Calu3 (cell line): ENCODE results near the gene ATP13A2. TPM values are rescaled to one million over a fixed set of nuclear protein-coding genes. Genes with fewer than 3 reads are reported as not detected.

ENCODE experiments used
- BruUV-seq: library from RNA; stranded (reverse); fragments of 400-500 nt; replicated peaks from 2 replicates; lab custom pipeline; 2021; lab: Mats Ljungman, UMichigan
- CTCF ChIA-PET: fragments of 300-600 bp; sonication (Branson Sonifier 250); formaldehyde crosslinking; loops from one replicate; lab custom pipeline; 2022; ENCODE audit warnings: antibody characterized with exemption; lab: Charles Lee
- DNase-seq: peaks from one replicate; pipeline ENCODE4 v3.0.0; 2022
- H3K27ac Mint-ChIP-seq: one replicate; pipeline ENCODE4 v1.8.0; 2022; ENCODE audit warnings: mixed read lengths; ENCODE audit not compliant: unreplicated experiment
- H3K27me3 Mint-ChIP-seq: one replicate; pipeline ENCODE4 v1.8.0; 2022; ENCODE audit warnings: mixed read lengths; ENCODE audit not compliant: unreplicated experiment
- H3K36me3 Mint-ChIP-seq: one replicate; pipeline ENCODE4 v1.8.0; 2022; ENCODE audit warnings: mild to moderate bottlenecking, moderate library complexity, mixed read lengths; ENCODE audit not compliant: insufficient read depth, unreplicated experiment
- H3K4me1 Mint-ChIP-seq: one replicate; pipeline ENCODE4 v1.8.0; 2022; ENCODE audit warnings: mild to moderate bottlenecking, low read depth, mixed read lengths; ENCODE audit not compliant: unreplicated experiment
- H3K4me3 Mint-ChIP-seq: one replicate; pipeline ENCODE4 v1.8.0; 2022; ENCODE audit warnings: mild to moderate bottlenecking, low read depth, moderate library complexity, mixed read lengths; ENCODE audit not compliant: unreplicated experiment
- H3K9me3 Mint-ChIP-seq: one replicate; pipeline ENCODE4 v1.8.0; 2022; ENCODE audit warnings: low read depth, mixed read lengths; ENCODE audit not compliant: unreplicated experiment
- intact Hi-C: fragments of 100-400 bp; cut with micrococcal nuclease; formaldehyde crosslinking; loops from one replicate; pipeline ENCODE4 v1.10.0; 2022; ENCODE audit not compliant: unreplicated experiment
- total RNA-seq: library from RNA; stranded (reverse); gene quantifications from 2 replicates; pipeline ENCODE4 v1.2.3, GENCODE V29; 2022
- TF ChIP-seq, protein P1 (sequence below): fragments of 200-600 bp; IDR thresholded peaks from one replicate; pipeline ENCODE4 v1.8.0; 2022; ENCODE audit warnings: antibody characterized with exemption; ENCODE audit not compliant: unreplicated experiment

The ATP13A2 gene
- total RNA-seq, 1 experiment from 2014 or later, result 33.4 TPM

GRCh38 chr1:17008208-17008855 lies 3.4 kb downstream of the ATP13A2 start:
- TF ChIP-seq, protein P1, sequence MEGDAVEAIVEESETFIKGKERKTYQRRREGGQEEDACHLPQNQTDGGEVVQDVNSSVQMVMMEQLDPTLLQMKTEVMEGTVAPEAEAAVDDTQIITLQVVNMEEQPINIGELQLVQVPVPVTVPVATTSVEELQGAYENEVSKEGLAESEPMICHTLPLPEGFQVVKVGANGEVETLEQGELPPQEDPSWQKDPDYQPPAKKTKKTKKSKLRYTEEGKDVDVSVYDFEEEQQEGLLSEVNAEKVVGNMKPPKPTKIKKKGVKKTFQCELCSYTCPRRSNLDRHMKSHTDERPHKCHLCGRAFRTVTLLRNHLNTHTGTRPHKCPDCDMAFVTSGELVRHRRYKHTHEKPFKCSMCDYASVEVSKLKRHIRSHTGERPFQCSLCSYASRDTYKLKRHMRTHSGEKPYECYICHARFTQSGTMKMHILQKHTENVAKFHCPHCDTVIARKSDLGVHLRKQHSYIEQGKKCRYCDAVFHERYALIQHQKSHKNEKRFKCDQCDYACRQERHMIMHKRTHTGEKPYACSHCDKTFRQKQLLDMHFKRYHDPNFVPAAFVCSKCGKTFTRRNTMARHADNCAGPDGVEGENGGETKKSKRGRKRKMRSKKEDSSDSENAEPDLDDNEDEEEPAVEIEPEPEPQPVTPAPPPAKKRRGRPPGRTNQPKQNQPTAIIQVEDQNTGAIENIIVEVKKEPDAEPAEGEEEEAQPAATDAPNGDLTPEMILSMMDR, result no peak
- no peak overlapping the region for H3K4me3 Mint-ChIP-seq
- H3K9me3 Mint-ChIP-seq, result no peaks in the 10 kb centered on the region
- DNase-seq, result no peak
- intact Hi-C loops, result no loop called here
- peaks cover 9% of the 10 kb centered on the region for H3K4me1 Mint-ChIP-seq
- CTCF ChIA-PET, result interaction anchor here (0.6 kb wide), 1 partner anchor 20 kb away, joined by 8 read pairs; no protein-coding TSS in a partner anchor
- H3K27ac Mint-ChIP-seq, result no peak overlapping the region
- H3K36me3 Mint-ChIP-seq, result peaks cover 6% of the 10 kb centered on the region
- BruUV-seq, result no TSS peak
- no peaks in the 10 kb centered on the region for H3K27me3 Mint-ChIP-seq

- Mint-ChIP-seq H3K9me3 (no peaks in the 10 kb centered on the region), H3K4me3 (no peak overlapping the region), H3K36me3 (peaks cover 6% of the 10 kb centered on the region), H3K27ac (no peak overlapping the region), H3K4me1 (peaks cover 3% of the 10 kb centered on the region), H3K27me3 (no peaks in the 10 kb centered on the region)
- TF ChIP-seq, protein P1, result no peak
- intact Hi-C loops, result no loop called here
- BruUV-seq, result no TSS peak
- CTCF ChIA-PET, result no interaction called here
- DNase-seq, result no peak
Observed at GRCh38 chr1:17007121-17007520, 4.6 kb downstream of the ATP13A2 start.

- Mint-ChIP-seq H3K27ac (no peak overlapping the region), H3K9me3 (no peaks in the 10 kb centered on the region), H3K27me3 (no peaks in the 10 kb centered on the region), H3K4me1 (no peaks in the 10 kb centered on the region), H3K36me3 (peaks cover 6% of the 10 kb centered on the region), H3K4me3 (no peak overlapping the region)
- intact Hi-C loops, result no loop called here
- TF ChIP-seq, protein P1, result no peak
- DNase-seq, result no peak
- CTCF ChIA-PET, result no interaction called here
- BruUV-seq, result no TSS peak
Observed at GRCh38 chr1:17005365-17005740, 6.4 kb downstream of the ATP13A2 start.

- TF ChIP-seq, protein P1, result no peak
- Mint-ChIP-seq H3K27ac (no peak overlapping the region), H3K4me3 (no peak overlapping the region), H3K27me3 (no peaks in the 10 kb centered on the region), H3K4me1 (no peaks in the 10 kb centered on the region), H3K36me3 (peaks cover 6% of the 10 kb centered on the region), H3K9me3 (no peaks in the 10 kb centered on the region)
- intact Hi-C loops, result no loop called here
- BruUV-seq, result no TSS peak
- DNase-seq, result no peak
- CTCF ChIA-PET, result no interaction called here
Observed at GRCh38 chr1:17004466-17005364, 7.0 kb downstream of the ATP13A2 start.
